GM19238 (cell line): Measurements from ENCODE around the gene GPC6.

ENCODE experiments used
- DNase-seq: peaks from one replicate; pipeline ENCODE4 v3.0.0; 2011; ENCODE audit warnings: low spot score; ENCODE audit not compliant: insufficient read length

The GPC6 gene

GRCh38 chr13:93900731-93901130 is 674.1 kb downstream of the GPC6 start:
- DNase-seq = no peak

GRCh38 chr13:93903909-93904308 is 677.3 kb downstream of the GPC6 start:
- DNase-seq = no peak

- no peak for DNase-seq
Measured at GRCh38 chr13:93915269-93915809, 688.7 kb downstream of the GPC6 start.

GRCh38 chr13:93922063-93922855 is 695.7 kb downstream of the GPC6 start:
- DNase-seq = no peak

GRCh38 chr13:93925990-93926389 is 699.4 kb downstream of the GPC6 start:
- DNase-seq = no peak

- no peak for DNase-seq
Measured at GRCh38 chr13:93926425-93926824, 699.8 kb downstream of the GPC6 start.

- no peak for DNase-seq
Measured at GRCh38 chr13:93927431-93927830, 700.8 kb downstream of the GPC6 start.

- no peak for DNase-seq
Measured at GRCh38 chr13:93932901-93933300, 706.3 kb downstream of the GPC6 start.

GRCh38 chr13:93936901-93937300 is 710.3 kb downstream of the GPC6 start:
- no peak for DNase-seq

GRCh38 chr13:93941444-93941843 is 714.8 kb downstream of the GPC6 start:
- DNase-seq = no peak

GRCh38 chr13:93942016-93942415 is 715.4 kb downstream of the GPC6 start:
- DNase-seq = no peak

- no peak for DNase-seq
Measured at GRCh38 chr13:93945621-93946020, 719.0 kb downstream of the GPC6 start.

- no peak for DNase-seq
Measured at GRCh38 chr13:93946994-93947393, 720.4 kb downstream of the GPC6 start.

- DNase-seq = no peak
Measured at GRCh38 chr13:93947651-93948050, 721.0 kb downstream of the GPC6 start.

GRCh38 chr13:93948162-93948922 is 721.7 kb downstream of the GPC6 start:
- DNase-seq = no peak

GRCh38 chr13:93951108-93951507 is 724.5 kb downstream of the GPC6 start:
- no peak for DNase-seq

- no peak for DNase-seq
Measured at GRCh38 chr13:93951951-93952350, 725.3 kb downstream of the GPC6 start.

- DNase-seq = no peak
Measured at GRCh38 chr13:93953841-93954240, 727.2 kb downstream of the GPC6 start.

GRCh38 chr13:93955904-93956303 is 729.3 kb downstream of the GPC6 start:
- no peak for DNase-seq

- no peak for DNase-seq
Measured at GRCh38 chr13:93956426-93956825, 729.8 kb downstream of the GPC6 start.

- no peak for DNase-seq
Measured at GRCh38 chr13:93957371-93957770, 730.8 kb downstream of the GPC6 start.

GRCh38 chr13:93959796-93960533 is 733.4 kb downstream of the GPC6 start:
- no peak for DNase-seq
